CD4-positive, alpha-beta T cell treated with Interleukin-15 for 1 hour (primary cell): Measurements from ENCODE around the gene ZNF182.
"Not testable (repeated sequence)": the region's sequence is repeated elsewhere in the genome, so short reads cannot be mapped to it uniquely, and the experiment has no call there.

Source experiments
- DNase-seq: peaks from one replicate; pipeline ENCODE4 v3.0.0-alpha.2; 2020

ZNF182 gene

GRCh38 chrX:48003758-48004457 is at the start of gene ZNF182:
Gene ZNF182, minus strand, starts transcription at chrX:48003989. Its CDS starts 1,380 bp downstream, at chrX:48002609.
- peak; percentile 96 for DNase-seq

- DNase-seq: no peak
These were observed 43.1 kb upstream of the ZNF182 start for GRCh38 chrX:48046846-48047245.

- no peak for DNase-seq
These were observed 41.9 kb upstream of the ZNF182 start for GRCh38 chrX:48045410-48046311.

- no peak for DNase-seq
These were observed 39.3 kb upstream of the ZNF182 start for GRCh38 chrX:48043056-48043455.

- no peak for DNase-seq
These were observed 32.1 kb upstream of the ZNF182 start for GRCh38 chrX:48035891-48036290.

GRCh38 chrX:48030641-48031173 is 26.9 kb upstream of the ZNF182 start:
- not testable (repeated sequence) for DNase-seq

- no peak for DNase-seq
These were observed 26.4 kb upstream of the ZNF182 start for GRCh38 chrX:48030237-48030636.

- DNase-seq: no peak
These were observed 24.3 kb upstream of the ZNF182 start for GRCh38 chrX:48028091-48028490.

GRCh38 chrX:48027545-48027944 is 23.8 kb upstream of the ZNF182 start:
- DNase-seq: not testable (repeated sequence)

GRCh38 chrX:48025561-48025960 is 21.8 kb upstream of the ZNF182 start:
- peak; percentile 50 for DNase-seq

- DNase-seq: no peak
These were observed 18.9 kb upstream of the ZNF182 start for GRCh38 chrX:48022738-48023137.

GRCh38 chrX:48022100-48022499 is 18.3 kb upstream of the ZNF182 start:
- DNase-seq: no peak

GRCh38 chrX:48021026-48021900 is 17.5 kb upstream of the ZNF182 start:
- DNase-seq: peak; percentile 70

- DNase-seq: not testable (repeated sequence)
These were observed 16.7 kb upstream of the ZNF182 start for GRCh38 chrX:48020472-48020871.

- not testable (repeated sequence) for DNase-seq
These were observed 16.1 kb upstream of the ZNF182 start for GRCh38 chrX:48019892-48020291.

- DNase-seq: not testable (repeated sequence)
These were observed 13.0 kb upstream of the ZNF182 start for GRCh38 chrX:48016583-48017310.

- not testable (repeated sequence) for DNase-seq
These were observed 5.7 kb upstream of the ZNF182 start for GRCh38 chrX:48009445-48009960.

- not testable (repeated sequence) for DNase-seq
These were observed 2.9 kb upstream of the ZNF182 start, which contains the start of gene SPACA5 for GRCh38 chrX:48006688-48007087. Gene SPACA5, plus strand, starts transcription at chrX:48006988. Its CDS starts 815 bp downstream, at chrX:48007803.

- no peak for DNase-seq
These were observed 427 bp downstream of the ZNF182 start for GRCh38 chrX:48003367-48003757.

- no peak for DNase-seq
These were observed 860 bp downstream of the ZNF182 start for GRCh38 chrX:48002929-48003328.

GRCh38 chrX:48002319-48002718 is 1.5 kb downstream of the ZNF182 start:
- no peak for DNase-seq

- DNase-seq: no peak
These were observed 2.5 kb downstream of the ZNF182 start for GRCh38 chrX:48001260-48001659.
